Coronary artery (tissue), 2 donors: ENCODE results near the gene WNK2.
"Not testable (repeated sequence)": the region's sequence is repeated elsewhere in the genome, so short reads cannot be mapped to it uniquely, and the experiment has no call there.

Experiments
- DNase-seq: peaks from one replicate; pipeline ENCODE4 v3.0.0-alpha.2; 2017; ENCODE audit warnings: low spot score
- H3K27ac ChIP-seq, 2 donors: fragments of 200-600 bp; sonication (generic); one replicate each; pipeline ENCODE4 v1.5.1; 2016 to 2019
- H3K4me3 ChIP-seq: fragments of 200-600 bp; sonication (generic); 2 replicates; pipeline ENCODE4 v1.5.1; 2016; ENCODE audit warnings: mild to moderate bottlenecking, moderate library complexity
- CTCF ChIP-seq: fragments of 200-600 bp; sonication (generic); IDR thresholded peaks from one replicate; pipeline ENCODE4 v1.5.1; 2019; ENCODE audit warnings: antibody characterized with exemption

WNK2 gene

GRCh38 chr9:93141771-93142483 is 42.0 kb upstream of the WNK2 start:
- no peak overlapping the region for H3K27ac ChIP-seq
- DNase-seq: no peak
- no peak for TF ChIP-seq CTCF
- no peak overlapping the region for H3K4me3 ChIP-seq

- no peak for TF ChIP-seq CTCF
- H3K4me3 ChIP-seq: peak overlapping the region; percentile 6
- H3K27ac ChIP-seq: peak overlapping the region in 1 of 2 donors; percentile 68
- no peak for DNase-seq
Measured at GRCh38 chr9:93143830-93144530, 40.0 kb upstream of the WNK2 start.

DNA sequence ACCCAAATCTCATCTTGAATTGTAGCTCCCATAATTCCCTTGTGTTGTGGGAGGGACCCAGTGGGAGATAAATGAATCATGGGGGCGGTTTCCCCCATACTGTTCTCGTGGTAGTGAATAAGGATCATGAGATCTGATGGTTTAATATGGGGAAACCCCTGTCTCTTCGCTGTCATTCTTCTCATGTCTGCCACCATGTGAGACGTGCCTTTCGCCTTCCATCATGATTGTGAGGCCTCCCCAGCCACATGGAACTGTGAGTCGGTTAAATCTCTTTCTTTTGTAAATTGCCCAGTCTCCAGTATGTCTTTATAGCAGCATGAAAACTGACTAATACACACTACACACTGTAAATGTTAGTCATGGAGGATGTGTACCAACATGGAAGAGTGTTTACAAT is 37.2 kb upstream of the WNK2 start:
- DNase-seq, H3K27ac ChIP-seq, H3K4me3 ChIP-seq: not testable (repeated sequence)

DNA sequence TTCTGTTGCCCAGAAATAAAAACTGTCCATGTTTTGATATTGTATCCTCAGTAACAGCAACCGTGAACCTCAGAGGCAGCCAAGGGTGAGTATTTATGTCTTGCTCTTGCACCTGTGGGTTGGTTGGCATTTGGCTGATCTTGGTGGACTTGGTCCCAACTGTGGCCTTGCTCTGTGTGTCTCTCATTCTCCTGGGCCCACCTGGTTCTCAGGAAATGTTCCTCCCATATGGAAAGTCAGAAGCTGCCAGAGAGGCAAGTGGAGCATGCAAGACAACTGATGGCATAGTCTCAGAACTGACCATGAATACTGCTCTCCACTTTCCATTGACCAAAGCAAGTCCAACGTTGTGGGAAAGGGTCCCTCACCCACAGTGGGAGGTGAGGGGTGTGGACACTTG is 36.3 kb upstream of the WNK2 start:
- TF ChIP-seq CTCF: no peak
- no peak overlapping the region for H3K4me3 ChIP-seq
- no peak for DNase-seq
- no peak overlapping the region for H3K27ac ChIP-seq

DNA sequence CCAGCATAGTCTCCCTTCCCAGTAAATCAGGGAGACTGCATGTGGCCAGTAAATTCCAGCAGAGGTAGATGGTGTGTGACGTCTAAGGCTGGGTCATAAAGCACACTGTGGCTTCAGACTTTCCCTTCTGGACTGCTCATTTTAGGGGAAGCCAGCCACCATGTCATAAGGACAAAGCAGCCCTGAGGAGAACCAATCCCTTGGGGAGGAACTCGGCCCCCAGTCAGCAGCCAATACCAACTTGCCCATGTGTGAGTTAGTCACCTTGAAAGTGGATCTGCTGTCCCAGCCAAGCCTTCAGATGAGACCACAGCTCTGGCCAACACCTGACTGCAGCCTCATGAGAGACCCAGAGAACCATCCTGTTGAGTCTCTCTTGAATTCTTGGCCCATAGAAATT is 35.2 kb upstream of the WNK2 start:
- TF ChIP-seq CTCF: no peak
- DNase-seq: no peak
- no peak overlapping the region for H3K4me3 ChIP-seq
- no peak overlapping the region for H3K27ac ChIP-seq

DNA sequence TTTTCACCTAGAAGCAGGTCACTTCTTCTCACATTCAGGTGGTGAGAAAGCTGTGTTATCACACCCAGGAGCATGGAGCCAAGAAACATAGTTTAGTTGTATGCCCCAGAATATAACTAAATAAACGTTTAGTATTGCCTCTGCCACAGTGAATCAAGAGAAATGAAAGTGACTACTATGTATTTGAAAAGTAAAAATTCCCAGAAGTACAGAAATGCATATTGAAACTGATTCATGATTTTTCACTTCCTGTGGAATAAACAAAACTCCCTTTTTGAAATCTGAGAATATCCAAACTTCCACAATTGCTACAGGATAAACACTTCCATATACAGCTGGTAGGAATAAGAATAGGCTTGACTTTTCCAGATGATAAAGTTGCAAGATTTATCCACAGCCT is 34.6 kb upstream of the WNK2 start:
- no peak for TF ChIP-seq CTCF
- DNase-seq: no peak
- Histone ChIP-seq H3K4me3 (no peak overlapping the region), H3K27ac (no peak overlapping the region)

GRCh38 chr9:93151097-93151784 is 32.7 kb upstream of the WNK2 start:
- no peak for DNase-seq
- H3K4me3 ChIP-seq: no peak overlapping the region
- no peak for TF ChIP-seq CTCF
- no peak overlapping the region for H3K27ac ChIP-seq
